Stimulated activated naive B cell treated with anti-CD40 and anti-IgM and Interleukin-4, amounts not matched to agents 10 μg/mL and 1 μg/mL and 100 μg/mL, for 72 hours (primary cell): Measurements from ENCODE around the gene ITPRIPL2.
A peak's percentile ranks its signal among the peaks of the same experiment; 100 is the strongest.

Experiments
- ATAC-seq, 2 donors: fragments of 150-1000 bp; cut with Tn5 transposase; replicated peaks; 2 replicates each; pipeline ENCODE4 v1.10.0; 2021; ENCODE audit warnings: moderate library complexity in 1 of 2
- DNase-seq: peaks from one replicate; pipeline ENCODE4 v3.0.0; 2021
- H3K27ac Mint-ChIP-seq: one replicate; pipeline ENCODE4 v1.8.0; 2022; ENCODE audit warnings: mild to moderate bottlenecking, mixed read lengths
- H3K27me3 Mint-ChIP-seq, 2 donors: one replicate each; pipeline ENCODE4 v1.8.0; 2022; ENCODE audit warnings: mixed read lengths in 2 of 2
- H3K36me3 Mint-ChIP-seq, 2 donors: one replicate each; pipeline ENCODE4 v1.8.0; 2022; ENCODE audit warnings: mixed read lengths in 2 of 2, mild to moderate bottlenecking in 1 of 2
- H3K4me1 Mint-ChIP-seq, 2 donors: one replicate each; pipeline ENCODE4 v1.8.0; 2022; ENCODE audit warnings: mixed read lengths in 2 of 2, mild to moderate bottlenecking in 1 of 2
- H3K4me3 Mint-ChIP-seq, 2 donors: one replicate each; pipeline ENCODE4 v1.8.0; 2022; ENCODE audit warnings: mild to moderate bottlenecking in 2 of 2, mixed read lengths in 2 of 2, moderate library complexity in 1 of 2
- H3K9me3 Mint-ChIP-seq, 2 donors: one replicate each; pipeline ENCODE4 v1.8.0; 2022; ENCODE audit warnings: mixed read lengths in 2 of 2, mild to moderate bottlenecking in 1 of 2

ITPRIPL2 gene

GRCh38 chr16:19105891-19106624 lies 7.7 kb upstream of the ITPRIPL2 start:
- peaks cover 12 to 32% of the 10 kb centered on the region in 2 donors for H3K4me1 Mint-ChIP-seq

GRCh38 chr16:19106625-19107020 lies 7.1 kb upstream of the ITPRIPL2 start:
- Mint-ChIP-seq H3K27me3 (no peaks in the 10 kb centered on the region), H3K4me3 (no peak overlapping the region), H3K36me3 (no peaks in the 10 kb centered on the region), H3K4me1 (peaks cover 12 to 32% of the 10 kb centered on the region in 2 donors), H3K9me3 (no peaks in the 10 kb centered on the region), H3K27ac (no peak overlapping the region)
- no peak for ATAC-seq
- no peak for DNase-seq

More at GRCh38 chr16:19105891-19106624, 7.7 kb upstream of the ITPRIPL2 start:
- ATAC-seq (no peak), DNase-seq (no peak)
- no peaks in the 10 kb centered on the region for H3K36me3 Mint-ChIP-seq
- peaks cover 0 to 2% of the 10 kb centered on the region in 2 donors for H3K27me3 Mint-ChIP-seq
- H3K27ac Mint-ChIP-seq = no peak overlapping the region
- H3K9me3 Mint-ChIP-seq = no peaks in the 10 kb centered on the region
- H3K4me3 Mint-ChIP-seq = no peak overlapping the region

GRCh38 chr16:19108409-19109287 lies 5.1 kb upstream of the ITPRIPL2 start:
- H3K27ac Mint-ChIP-seq = peak overlapping the region; percentile 4
- no peak overlapping the region for H3K4me3 Mint-ChIP-seq
- peaks cover 5 to 12% of the 10 kb centered on the region in 2 donors for H3K27me3 Mint-ChIP-seq
- peaks cover 0 to 5% of the 10 kb centered on the region in 2 donors for H3K36me3 Mint-ChIP-seq
- no peak for DNase-seq
- H3K4me1 Mint-ChIP-seq = peaks cover 19 to 47% of the 10 kb centered on the region in 2 donors
- ATAC-seq = peak in 1 of 2 donors; percentile 16
- H3K9me3 Mint-ChIP-seq = no peaks in the 10 kb centered on the region

GRCh38 chr16:19109288-19109664 lies 4.5 kb upstream of the ITPRIPL2 start:
- H3K4me3 Mint-ChIP-seq = no peak overlapping the region
- DNase-seq = no peak
- peaks cover 0 to 5% of the 10 kb centered on the region in 2 donors for H3K36me3 Mint-ChIP-seq
- H3K27ac Mint-ChIP-seq = no peak overlapping the region
- peaks cover 5 to 12% of the 10 kb centered on the region in 2 donors for H3K27me3 Mint-ChIP-seq
- ATAC-seq = no peak
- H3K4me1 Mint-ChIP-seq = peaks cover 19 to 48% of the 10 kb centered on the region in 2 donors
- H3K9me3 Mint-ChIP-seq = no peaks in the 10 kb centered on the region

- peaks cover 22 to 52% of the 10 kb centered on the region in 2 donors for H3K4me1 Mint-ChIP-seq
- no peak overlapping the region for H3K4me3 Mint-ChIP-seq
- H3K27ac Mint-ChIP-seq = no peak overlapping the region
- DNase-seq = no peak
- H3K9me3 Mint-ChIP-seq = no peaks in the 10 kb centered on the region
- H3K27me3 Mint-ChIP-seq = peaks cover 5 to 12% of the 10 kb centered on the region in 2 donors
- H3K36me3 Mint-ChIP-seq = peaks cover 6 to 8% of the 10 kb centered on the region in 2 donors
- no peak for ATAC-seq
These were observed 3.0 kb upstream of the ITPRIPL2 start for GRCh38 chr16:19110537-19111360.

GRCh38 chr16:19112099-19112407 lies 1.7 kb upstream of the ITPRIPL2 start:
- peaks cover 6 to 8% of the 10 kb centered on the region in 2 donors for H3K36me3 Mint-ChIP-seq
- ATAC-seq = no peak
- no peaks in the 10 kb centered on the region for H3K9me3 Mint-ChIP-seq
- no peak for DNase-seq
- no peak overlapping the region for H3K4me3 Mint-ChIP-seq
- peaks cover 24 to 61% of the 10 kb centered on the region in 2 donors for H3K4me1 Mint-ChIP-seq
- peaks cover 5 to 12% of the 10 kb centered on the region in 2 donors for H3K27me3 Mint-ChIP-seq
- H3K27ac Mint-ChIP-seq = no peak overlapping the region

GRCh38 chr16:19114359-19115147 lies 789 bp downstream of the ITPRIPL2 start:
- Mint-ChIP-seq H3K9me3 (no peaks in the 10 kb centered on the region), H3K27ac (peak overlapping the region; percentile 88), H3K4me3 (peak overlapping the region; percentile 83 to 89), H3K4me1 (peaks cover 24 to 57% of the 10 kb centered on the region in 2 donors), H3K27me3 (peaks cover 5 to 12% of the 10 kb centered on the region in 2 donors), H3K36me3 (peaks cover 10 to 11% of the 10 kb centered on the region in 2 donors)
- DNase-seq (no peak), ATAC-seq (peak; percentile 35 to 38)

GRCh38 chr16:19115148-19116021 lies 1.6 kb downstream of the ITPRIPL2 start:
- no peak for ATAC-seq
- H3K9me3 Mint-ChIP-seq = no peaks in the 10 kb centered on the region
- peaks cover 10 to 11% of the 10 kb centered on the region in 2 donors for H3K36me3 Mint-ChIP-seq
- DNase-seq = no peak
- peaks cover 28 to 57% of the 10 kb centered on the region in 2 donors for H3K4me1 Mint-ChIP-seq
- peak overlapping the region; percentile 64 to 89 for H3K4me3 Mint-ChIP-seq
- H3K27me3 Mint-ChIP-seq = peaks cover 5 to 12% of the 10 kb centered on the region in 2 donors
- peak overlapping the region; percentile 62 for H3K27ac Mint-ChIP-seq

- Mint-ChIP-seq H3K27ac (peak overlapping the region; percentile 86), H3K4me1 (peaks cover 26 to 57% of the 10 kb centered on the region in 2 donors), H3K9me3 (no peaks in the 10 kb centered on the region), H3K4me3 (peak overlapping the region; percentile 54 to 61), H3K36me3 (peaks cover 11 to 15% of the 10 kb centered on the region in 2 donors), H3K27me3 (peaks cover 5 to 11% of the 10 kb centered on the region in 2 donors)
- ATAC-seq (no peak), DNase-seq (no peak)
These were observed 3.1 kb downstream of the ITPRIPL2 start for GRCh38 chr16:19116711-19117449.

- DNase-seq (peak; percentile 67), ATAC-seq (peak; percentile 63 to 65)
- Mint-ChIP-seq H3K4me3 (peak overlapping the region; percentile 63 to 82), H3K27ac (peak overlapping the region; percentile 93), H3K36me3 (peaks cover 6 to 20% of the 10 kb centered on the region in 2 donors), H3K4me1 (peaks cover 22 to 52% of the 10 kb centered on the region in 2 donors), H3K27me3 (no peaks in the 10 kb centered on the region), H3K9me3 (no peaks in the 10 kb centered on the region)
These were observed 5.2 kb downstream of the ITPRIPL2 start for GRCh38 chr16:19118938-19119431.

GRCh38 chr16:19119564-19119963 lies 5.8 kb downstream of the ITPRIPL2 start:
- ATAC-seq (peak; percentile 13 to 47), DNase-seq (no peak)
- peaks cover 22 to 48% of the 10 kb centered on the region in 2 donors for H3K4me1 Mint-ChIP-seq
- peaks cover 6 to 20% of the 10 kb centered on the region in 2 donors for H3K36me3 Mint-ChIP-seq
- H3K27me3 Mint-ChIP-seq = no peaks in the 10 kb centered on the region
- H3K4me3 Mint-ChIP-seq = peak overlapping the region in 1 of 2 donors; percentile 14
- no peak overlapping the region for H3K27ac Mint-ChIP-seq
- no peaks in the 10 kb centered on the region for H3K9me3 Mint-ChIP-seq
